ENCODE data around the gene SLC66A1. TPM values are rescaled to one million over a fixed set of nuclear protein-coding genes. Genes with fewer than 3 reads are reported as not detected.
"Not testable (repeated sequence)": the region's sequence is repeated elsewhere in the genome, so short reads cannot be mapped to it uniquely, and the experiment has no call there.

SLC66A1 gene
- total RNA-seq, 1 donor = 18.6 TPM

- no peak for TF ChIP-seq CTCF (IDR thresholded peaks at IDR 0.05; ENCODE audit: insufficient read depth, low read depth, low read length)
Observed at GRCh38 chr1:19289244-19289643, 22.9 kb upstream of the SLC66A1 start.

GRCh38 chr1:19294638-19295037 is 17.5 kb upstream of the SLC66A1 start:
- no peak for DNase-seq (ENCODE audit: low read depth)
- TF ChIP-seq CTCF (IDR thresholded peaks at IDR 0.05; ENCODE audit: insufficient read depth, low read depth, low read length) = no peak
- no peak overlapping the region for H3K4me3 ChIP-seq (ENCODE audit: low read depth, low read length)

More at GRCh38 chr1:19289244-19289643, 22.9 kb upstream of the SLC66A1 start:
- peak overlapping the region; percentile 56 for H3K4me3 ChIP-seq (ENCODE audit: low read depth, low read length)
- no peak for DNase-seq (ENCODE audit: low read depth)

- H3K4me3 ChIP-seq (ENCODE audit: low read depth, low read length) = no peak overlapping the region
- DNase-seq (ENCODE audit: low read depth) = no peak
- no peak for TF ChIP-seq CTCF (IDR thresholded peaks at IDR 0.05; ENCODE audit: insufficient read depth, low read depth, low read length)
Observed at GRCh38 chr1:19300211-19300610, 11.9 kb upstream of the SLC66A1 start.

- not testable (repeated sequence) for H3K4me3 ChIP-seq (ENCODE audit: low read depth, low read length); DNase-seq (ENCODE audit: low read depth)
Observed at GRCh38 chr1:19304081-19304480, 8.0 kb upstream of the SLC66A1 start.

- TF ChIP-seq CTCF (IDR thresholded peaks at IDR 0.05; ENCODE audit: insufficient read depth, low read depth, low read length) = no peak
- no peak for DNase-seq (ENCODE audit: low read depth)
- no peak overlapping the region for H3K4me3 ChIP-seq (ENCODE audit: low read depth, low read length)
Observed at GRCh38 chr1:19305880-19306279, 6.2 kb upstream of the SLC66A1 start.

GRCh38 chr1:19306941-19307340 is 5.2 kb upstream of the SLC66A1 start:
- TF ChIP-seq CTCF (IDR thresholded peaks at IDR 0.05; ENCODE audit: insufficient read depth, low read depth, low read length) = no peak
- no peak for DNase-seq (ENCODE audit: low read depth)
- no peak overlapping the region for H3K4me3 ChIP-seq (ENCODE audit: low read depth, low read length)

GRCh38 chr1:19307794-19308508 is 4.2 kb upstream of the SLC66A1 start:
- no peak overlapping the region for H3K4me3 ChIP-seq (ENCODE audit: low read depth, low read length)
- no peak for DNase-seq (ENCODE audit: low read depth)
- no peak for TF ChIP-seq CTCF (IDR thresholded peaks at IDR 0.05; ENCODE audit: insufficient read depth, low read depth, low read length)

Measured in fibroblast of villous mesenchyme (primary cell).